Subcutaneous abdominal adipose tissue (tissue), 5 donors: ENCODE measurements around the gene BCAS4.

Source experiments
- H3K27ac ChIP-seq: one replicate; pipeline ENCODE4 v1.7.0; 2013; ENCODE audit warnings: low read depth, mild to moderate bottlenecking, inconsistent platforms, low read length, moderate library complexity
- H3K27me3 ChIP-seq, 5 donors: one replicate each; pipeline ENCODE4 v1.7.0; 2013; ENCODE audit warnings: low read length in 5 of 5, inconsistent platforms in 1 of 5; ENCODE audit not compliant: control insufficient read depth in 5 of 5, insufficient read depth in 4 of 5
- H3K36me3 ChIP-seq, 5 donors: one replicate each; pipeline ENCODE4 v1.7.0; 2013; ENCODE audit warnings: low read length in 5 of 5; ENCODE audit not compliant: control insufficient read depth in 5 of 5, insufficient read depth in 5 of 5
- H3K4me1 ChIP-seq, 5 donors: one replicate each; pipeline ENCODE4 v1.7.0; 2013; ENCODE audit warnings: low read length in 5 of 5, mild to moderate bottlenecking in 3 of 5, moderate library complexity in 1 of 5; ENCODE audit not compliant: control insufficient read depth in 5 of 5, insufficient read depth in 5 of 5
- H3K4me3 ChIP-seq, 5 donors: one replicate each; pipeline ENCODE4 v1.7.0; 2013; ENCODE audit warnings: low read length in 5 of 5, low read depth in 1 of 5
- H3K9ac ChIP-seq, 5 donors: one replicate each; pipeline ENCODE4 v1.7.0; 2013; ENCODE audit warnings: low read length in 5 of 5, mild to moderate bottlenecking in 4 of 5, moderate library complexity in 3 of 5
- H3K9me3 ChIP-seq, 5 donors: one replicate each; pipeline ENCODE4 v1.7.0; 2013; ENCODE audit warnings: low read length in 5 of 5; ENCODE audit not compliant: control insufficient read depth in 5 of 5
- donor health status: healthy.
- donor health status: healthy.
- donor health status: healthy.
- donor health status: healthy.
- donor health status: healthy.

Gene BCAS4

DNA sequence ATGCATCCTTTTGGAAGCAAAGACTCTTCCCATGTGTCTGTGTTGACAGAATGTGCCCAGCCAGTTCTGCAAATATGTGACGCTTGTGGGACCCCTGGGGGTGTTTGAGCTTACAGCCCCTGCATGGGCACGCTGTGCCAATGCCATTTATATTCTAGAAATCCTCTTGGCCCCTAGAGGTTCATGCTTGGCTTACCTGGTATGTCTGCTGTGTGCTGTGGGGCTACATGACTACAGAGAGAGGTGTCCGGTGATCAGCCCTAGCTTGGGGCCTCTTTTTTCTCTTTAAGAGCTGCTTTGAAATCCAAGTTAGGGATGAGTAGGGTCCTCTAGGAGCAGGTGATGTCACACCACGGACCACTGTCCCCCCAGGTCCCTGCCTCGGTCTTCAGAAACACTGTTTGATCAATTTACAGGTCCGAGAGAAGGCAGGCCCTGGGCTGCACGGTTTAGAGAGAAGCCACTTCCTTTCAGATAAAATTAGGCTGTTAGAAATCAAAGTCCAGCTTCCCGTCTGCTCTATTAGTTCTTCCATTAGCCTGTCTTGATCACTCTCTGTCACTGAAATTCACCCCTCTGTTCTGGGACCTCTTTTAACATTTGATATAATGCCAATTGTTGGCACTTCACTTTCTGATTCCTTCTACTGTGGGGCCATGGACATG lies 26.5 kb downstream of the BCAS4 start:
- no peaks in the 10 kb centered on the region for H3K36me3 ChIP-seq
- H3K4me3 ChIP-seq, result no peak overlapping the region
- H3K9me3 ChIP-seq, result no peaks in the 10 kb centered on the region
- peaks cover 0 to 12% (median 10%) of the 10 kb centered on the region in 5 donors for H3K4me1 ChIP-seq
- H3K9ac ChIP-seq, result no peak overlapping the region
- no peaks in the 10 kb centered on the region for H3K27me3 ChIP-seq
- no peak overlapping the region for H3K27ac ChIP-seq

DNA sequence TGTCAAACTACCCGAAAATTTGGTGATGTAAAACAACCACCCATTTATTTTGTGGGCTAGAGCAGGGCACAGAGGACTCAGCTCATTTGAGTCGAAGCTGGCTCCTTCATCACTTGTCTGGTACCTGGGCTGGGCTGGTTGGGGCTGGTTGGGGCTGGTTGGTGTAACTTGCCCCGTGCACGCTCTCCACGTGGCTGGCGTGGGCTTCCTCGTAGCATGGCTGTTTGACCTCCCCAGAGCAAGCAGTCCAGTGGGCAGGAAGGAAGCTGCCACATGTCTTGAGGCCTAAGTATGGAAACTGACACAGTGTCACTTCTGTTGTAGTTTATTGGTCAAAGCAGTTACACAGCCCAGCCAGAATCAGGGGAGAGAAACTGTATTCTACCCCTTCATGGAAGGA lies 27.1 kb downstream of the BCAS4 start:
- Histone ChIP-seq H3K27ac (no peak overlapping the region), H3K9ac (no peak overlapping the region), H3K36me3 (no peaks in the 10 kb centered on the region), H3K4me3 (no peak overlapping the region), H3K4me1 (peaks cover 0 to 12% (median 10%) of the 10 kb centered on the region in 5 donors), H3K27me3 (no peaks in the 10 kb centered on the region), H3K9me3 (no peaks in the 10 kb centered on the region)

DNA sequence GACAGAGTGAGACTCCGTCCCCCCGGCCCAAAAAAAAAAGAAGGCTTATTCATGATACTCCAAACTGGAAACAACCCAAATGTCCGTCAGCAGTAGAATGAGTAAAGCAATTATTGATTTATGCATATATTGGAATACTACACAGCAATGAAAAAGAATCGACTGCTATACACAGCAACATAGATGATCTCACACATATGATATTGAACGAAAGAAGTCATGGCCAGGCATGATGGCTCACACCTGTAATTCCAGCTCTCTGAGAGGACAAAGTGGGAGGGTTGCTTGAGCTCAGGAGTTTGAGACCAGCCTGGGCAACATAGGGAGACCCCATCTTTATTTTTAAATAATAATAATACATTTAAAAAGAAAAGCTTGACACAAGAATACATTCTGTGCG lies 28.5 kb downstream of the BCAS4 start:
- no peak overlapping the region for H3K27ac ChIP-seq
- peaks cover 0 to 10% (median 8%) of the 10 kb centered on the region in 5 donors for H3K4me1 ChIP-seq
- no peaks in the 10 kb centered on the region for H3K27me3 ChIP-seq
- no peaks in the 10 kb centered on the region for H3K9me3 ChIP-seq
- no peaks in the 10 kb centered on the region for H3K36me3 ChIP-seq
- H3K4me3 ChIP-seq, result no peak overlapping the region
- no peak overlapping the region for H3K9ac ChIP-seq

DNA sequence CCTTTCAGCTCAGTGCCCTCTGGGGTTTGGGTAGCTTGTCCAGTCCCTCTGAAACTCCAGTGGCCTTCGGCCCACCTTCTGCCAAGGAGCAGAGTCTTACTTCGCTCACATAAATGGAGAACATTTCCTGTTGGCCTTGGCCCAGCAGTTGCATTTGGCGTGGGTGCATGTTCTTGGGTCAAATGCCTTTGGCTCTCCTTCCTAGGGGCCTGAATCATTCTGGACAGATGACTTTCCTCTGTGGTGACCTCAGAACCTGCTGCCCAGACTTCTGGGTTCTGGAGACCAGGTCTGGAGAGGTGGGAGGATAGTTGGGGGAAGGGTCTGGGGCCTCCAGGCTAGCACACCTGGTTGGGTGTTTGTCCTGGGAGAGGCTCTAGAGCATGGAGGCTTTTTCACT lies 29.3 kb downstream of the BCAS4 start:
- Histone ChIP-seq H3K36me3 (no peaks in the 10 kb centered on the region), H3K27me3 (no peaks in the 10 kb centered on the region), H3K9me3 (no peaks in the 10 kb centered on the region), H3K4me3 (no peak overlapping the region), H3K9ac (no peak overlapping the region), H3K4me1 (peaks cover 0 to 6% (median 5%) of the 10 kb centered on the region in 5 donors), H3K27ac (no peak overlapping the region)

DNA sequence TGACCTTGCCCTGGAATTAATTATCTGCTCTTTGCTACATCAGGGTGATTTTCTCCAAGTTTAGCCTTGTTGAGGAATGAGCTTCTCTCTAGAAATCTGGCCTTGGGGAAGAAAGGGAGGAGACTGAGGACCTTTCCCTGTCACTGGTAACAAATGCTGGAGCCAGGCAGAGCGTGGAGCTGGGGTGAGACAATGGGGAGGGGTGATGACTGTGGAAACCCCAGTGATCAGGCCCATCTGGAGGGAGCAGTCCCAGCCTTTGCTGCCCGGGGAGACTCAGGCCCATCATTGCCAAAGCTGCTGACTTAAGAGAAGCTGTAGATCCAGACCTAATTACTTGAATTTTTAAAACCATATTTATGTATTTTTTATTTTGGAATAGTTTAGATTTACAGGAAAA lies 31.3 kb downstream of the BCAS4 start:
- Histone ChIP-seq H3K9me3 (no peaks in the 10 kb centered on the region), H3K4me3 (no peak overlapping the region), H3K9ac (no peak overlapping the region), H3K4me1 (peaks cover 0 to 6% (median 5%) of the 10 kb centered on the region in 5 donors), H3K27ac (no peak overlapping the region), H3K27me3 (no peaks in the 10 kb centered on the region), H3K36me3 (no peaks in the 10 kb centered on the region)

DNA sequence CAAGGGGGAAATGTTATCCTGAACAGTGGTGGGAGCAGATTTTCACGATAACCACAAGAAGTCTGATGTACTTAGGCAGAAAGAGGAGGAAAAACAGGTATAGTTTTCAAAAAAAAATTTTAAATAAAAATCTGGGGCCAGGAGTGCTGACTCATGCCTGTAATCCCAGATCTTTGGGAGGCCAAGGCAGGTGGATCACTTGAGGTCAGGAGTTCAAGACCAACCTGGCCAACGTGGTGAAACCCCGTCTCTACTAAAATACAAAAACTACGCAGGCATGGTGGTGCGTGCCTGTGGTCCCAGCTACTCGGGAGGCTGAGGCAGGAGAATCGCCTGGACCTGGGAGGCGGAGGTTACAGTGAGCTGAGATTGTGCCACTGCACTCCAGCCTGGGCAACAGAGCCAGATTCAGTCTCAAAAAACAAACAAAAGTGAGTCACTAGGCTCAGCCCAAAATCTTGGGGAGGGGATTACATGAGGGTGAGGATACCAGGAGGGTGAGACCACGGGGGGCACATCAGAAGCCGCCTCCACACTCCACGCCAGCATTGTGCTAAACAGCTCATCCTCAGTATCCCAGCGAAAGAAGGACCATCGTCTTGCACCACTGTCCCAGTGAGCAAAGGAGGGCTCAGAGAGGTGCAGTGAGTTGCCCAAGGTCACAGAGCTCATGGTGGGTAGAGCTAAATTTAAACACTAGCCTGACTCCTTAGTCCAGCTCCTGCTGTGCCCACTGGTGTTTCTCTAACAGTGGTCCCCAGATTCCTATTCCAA lies 33.7 kb downstream of the BCAS4 start:
- H3K4me3 ChIP-seq, result no peak overlapping the region
- H3K27me3 ChIP-seq, result no peaks in the 10 kb centered on the region
- H3K9ac ChIP-seq, result no peak overlapping the region

DNA sequence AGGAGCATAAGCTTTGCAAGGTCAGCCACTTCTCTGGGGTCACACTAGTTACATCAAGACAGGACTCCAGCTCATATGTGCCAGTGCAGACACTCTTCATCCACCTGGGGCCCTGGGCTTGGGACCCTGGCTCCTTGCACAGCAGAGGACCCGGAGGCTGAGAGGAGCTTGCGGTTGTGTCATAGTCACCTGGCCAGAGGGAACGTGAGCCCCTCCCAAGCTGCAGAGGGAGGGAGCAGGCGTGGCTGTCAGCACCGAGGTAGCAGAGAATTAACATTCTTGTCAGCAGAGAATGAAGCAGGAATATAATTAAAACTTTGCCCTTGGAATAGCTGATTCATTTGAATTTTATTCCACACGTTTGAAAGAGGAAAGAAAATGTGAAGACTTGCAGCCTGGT lies 36.8 kb downstream of the BCAS4 start:
- peaks cover 0 to 3% (median 0%) of the 10 kb centered on the region in 5 donors for H3K27me3 ChIP-seq
- H3K9me3 ChIP-seq, result no peaks in the 10 kb centered on the region
- no peak overlapping the region for H3K4me3 ChIP-seq
- no peaks in the 10 kb centered on the region for H3K4me1 ChIP-seq
- no peak overlapping the region for H3K9ac ChIP-seq
- no peaks in the 10 kb centered on the region for H3K36me3 ChIP-seq
- H3K27ac ChIP-seq, result no peak overlapping the region

More for the DNA sequence above, 33.7 kb downstream of the BCAS4 start:
- no peaks in the 10 kb centered on the region for H3K9me3 ChIP-seq
- H3K4me1 ChIP-seq, result peaks cover 0 to 6% (median 5%) of the 10 kb centered on the region in 5 donors
- no peaks in the 10 kb centered on the region for H3K36me3 ChIP-seq
- no peak overlapping the region for H3K27ac ChIP-seq

DNA sequence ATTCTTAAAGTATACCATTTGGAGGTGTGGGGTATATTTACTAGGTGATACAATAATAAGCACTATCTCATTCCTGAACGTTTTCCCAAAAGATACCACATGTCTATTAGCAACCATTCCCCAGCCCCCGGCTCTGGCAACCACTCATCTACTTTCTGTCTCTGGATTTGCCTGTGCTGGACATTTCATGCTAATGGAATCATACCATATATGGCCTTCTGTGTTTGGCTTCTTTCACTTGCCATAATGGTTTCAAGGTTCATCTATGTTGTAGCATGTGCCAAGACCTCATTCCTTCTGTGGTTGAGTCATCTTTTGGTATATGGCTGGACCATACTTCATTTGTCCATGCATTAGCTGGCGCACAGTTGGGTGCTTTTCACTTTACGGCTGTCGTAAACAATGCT lies 39.7 kb downstream of the BCAS4 start:
- H3K9me3 ChIP-seq, result no peaks in the 10 kb centered on the region
- no peak overlapping the region for H3K27ac ChIP-seq
- H3K4me1 ChIP-seq, result peaks cover 0 to 5% (median 0%) of the 10 kb centered on the region in 5 donors
- no peak overlapping the region for H3K4me3 ChIP-seq
- no peak overlapping the region for H3K9ac ChIP-seq
- peaks cover 0 to 3% (median 0%) of the 10 kb centered on the region in 5 donors for H3K27me3 ChIP-seq
- no peaks in the 10 kb centered on the region for H3K36me3 ChIP-seq

DNA sequence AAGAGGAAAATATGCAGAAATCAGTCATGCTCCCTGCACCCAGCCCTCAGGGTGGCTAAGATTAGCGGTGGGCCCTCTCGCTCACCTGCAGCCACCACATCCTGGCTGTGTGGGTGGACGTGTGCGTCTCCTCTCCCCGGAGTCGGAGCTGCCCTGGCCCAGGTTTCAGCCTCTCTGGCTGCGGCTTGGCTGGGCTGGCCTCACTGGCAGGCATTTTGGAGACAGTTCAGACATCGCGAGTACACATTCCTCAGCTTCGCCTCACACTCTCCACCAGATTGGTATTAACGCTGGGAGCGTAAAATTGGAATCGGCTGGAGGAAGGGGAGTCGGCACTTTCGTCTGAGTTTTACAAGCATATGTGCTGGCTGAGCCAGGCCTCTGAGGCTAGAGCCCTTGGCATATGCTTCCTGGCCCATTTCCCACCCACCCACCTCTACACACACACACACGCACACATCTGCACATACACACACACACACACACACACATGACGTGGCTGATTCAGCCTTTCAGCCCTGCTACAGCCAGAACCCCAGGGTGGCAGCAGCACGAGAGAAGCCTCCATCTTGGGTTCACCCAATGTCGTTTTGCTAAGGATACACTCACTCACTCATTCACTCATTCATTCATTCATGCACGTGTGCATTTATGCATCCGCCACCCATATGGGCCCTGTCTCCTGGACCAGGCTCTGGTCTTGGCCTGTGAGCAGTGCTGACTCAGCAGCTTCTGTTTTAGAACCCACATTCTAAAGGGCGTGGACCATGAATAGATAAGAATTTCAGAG lies 42.9 kb downstream of the BCAS4 start:
- Histone ChIP-seq H3K4me3 (no peak overlapping the region), H3K9me3 (no peaks in the 10 kb centered on the region), H3K36me3 (no peaks in the 10 kb centered on the region), H3K27me3 (peaks cover 0 to 3% (median 0%) of the 10 kb centered on the region in 5 donors), H3K9ac (no peak overlapping the region), H3K27ac (no peak overlapping the region), H3K4me1 (peaks cover 0 to 5% (median 0%) of the 10 kb centered on the region in 5 donors)

DNA sequence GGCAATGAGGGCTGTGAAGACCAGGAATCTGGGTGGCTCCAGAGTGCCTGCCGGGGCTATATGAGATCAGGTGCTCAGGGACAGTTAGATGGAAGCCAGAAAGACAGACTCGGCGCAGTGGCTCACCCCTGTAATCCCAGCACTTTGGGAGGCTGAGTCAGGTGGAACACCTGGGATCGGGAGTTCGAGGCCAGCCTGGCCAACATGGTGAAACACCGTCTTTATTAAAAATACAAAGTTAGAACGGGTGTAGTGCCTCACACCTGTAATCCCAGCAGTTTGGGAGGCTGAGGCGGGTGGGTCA lies 43.4 kb downstream of the BCAS4 start:
- no peaks in the 10 kb centered on the region for H3K36me3 ChIP-seq
- peaks cover 0 to 3% (median 0%) of the 10 kb centered on the region in 5 donors for H3K27me3 ChIP-seq
- peaks cover 0 to 5% (median 0%) of the 10 kb centered on the region in 5 donors for H3K4me1 ChIP-seq
- H3K9me3 ChIP-seq, result no peaks in the 10 kb centered on the region
- no peak overlapping the region for H3K9ac ChIP-seq
- H3K27ac ChIP-seq, result no peak overlapping the region
- no peak overlapping the region for H3K4me3 ChIP-seq
